ENCODE results near the gene TAP1.
A peak's percentile ranks its signal among the peaks of the same experiment; 100 is the strongest.

TAP1 gene

GRCh38 chr6:32796848-32797776 is 56.4 kb downstream of the TAP1 start:
- DNase-seq = peak; percentile 80 to 81
